GM18861 (cell line): Measurements from ENCODE around the gene SSBP4.

Source experiments
- ATAC-seq: cut with Tn5 transposase; IDR thresholded peaks from one replicate; pipeline ENCODE4 v1.9.1; 2021; ENCODE audit not compliant: unreplicated experiment

SSBP4 gene

DNA sequence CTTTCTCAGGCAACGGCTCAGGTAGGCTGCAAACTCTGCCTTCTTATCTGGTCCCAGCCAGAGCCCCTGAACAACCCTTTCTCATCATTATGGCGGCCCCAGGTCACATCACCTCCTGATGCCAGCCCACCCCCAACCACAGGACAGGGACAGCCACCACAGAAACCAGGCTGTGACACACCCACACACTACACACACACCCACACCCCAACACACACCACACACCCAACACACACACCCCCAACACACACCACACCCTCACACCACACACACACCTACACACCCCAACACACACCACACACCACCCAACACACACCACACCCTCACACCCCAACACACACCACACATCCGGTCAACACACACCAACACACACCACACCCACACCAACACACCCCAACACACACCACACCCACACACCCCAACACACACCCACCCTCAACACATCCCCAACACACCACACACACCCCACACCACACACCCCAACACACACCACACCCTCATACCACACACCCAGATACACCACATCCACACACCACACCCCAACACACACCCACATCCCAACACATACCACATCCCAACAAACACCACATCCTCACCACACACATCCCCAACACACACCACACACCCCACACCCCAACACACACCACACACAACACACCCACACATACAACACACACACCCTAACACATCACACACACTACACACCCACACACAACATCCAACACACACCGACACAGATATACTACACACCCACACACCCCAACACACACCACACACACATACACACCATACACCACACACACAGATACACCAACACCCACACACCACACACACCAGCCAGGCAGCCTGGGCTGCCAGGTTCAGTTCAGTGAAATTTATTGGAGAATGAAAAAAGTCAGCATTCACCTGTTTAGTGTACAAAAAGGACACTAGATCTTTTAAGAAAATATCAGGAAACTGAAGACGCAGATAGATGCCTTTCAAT is 22.9 kb downstream of the SSBP4 start:
- ATAC-seq = no peak

DNA sequence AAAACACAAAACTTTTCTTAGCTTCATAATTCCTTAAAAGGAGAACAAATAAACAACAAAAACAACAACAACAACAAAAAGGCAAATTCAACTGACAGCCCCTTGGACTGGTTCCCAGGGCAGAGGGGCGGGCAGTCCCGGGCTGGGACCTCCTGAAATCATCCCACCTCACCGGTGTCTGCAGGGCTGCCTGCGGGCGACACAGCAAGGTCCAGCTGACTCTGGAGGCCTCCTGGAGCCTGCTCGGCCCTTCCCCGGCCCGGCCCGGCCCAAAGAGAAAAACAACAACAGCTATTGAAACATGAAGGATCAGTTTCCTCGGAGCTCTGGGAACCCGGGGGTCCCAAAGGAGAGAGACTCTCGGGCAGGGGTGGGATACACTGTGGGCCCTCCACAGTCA is 23.7 kb downstream of the SSBP4 start:
- no peak for ATAC-seq

DNA sequence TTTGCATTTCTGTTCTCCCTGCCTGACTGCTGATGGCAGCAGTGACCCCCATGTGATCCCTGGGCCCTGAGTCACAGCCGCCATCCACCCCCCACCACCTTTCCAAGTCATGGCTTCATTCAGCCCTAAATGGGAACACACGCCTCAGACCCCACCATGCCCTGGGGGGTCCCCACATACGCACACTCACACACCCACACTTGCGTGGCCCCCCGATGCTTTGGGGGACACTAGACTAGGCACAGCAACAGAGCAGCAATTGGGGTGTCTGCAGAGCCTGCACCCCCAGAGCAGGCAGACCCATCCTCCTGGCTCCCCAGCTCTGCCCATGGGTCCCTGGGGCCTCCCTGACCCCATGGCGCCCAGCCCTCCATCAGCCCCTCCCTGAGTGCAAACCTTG is 24.2 kb downstream of the SSBP4 start:
- no peak for ATAC-seq

DNA sequence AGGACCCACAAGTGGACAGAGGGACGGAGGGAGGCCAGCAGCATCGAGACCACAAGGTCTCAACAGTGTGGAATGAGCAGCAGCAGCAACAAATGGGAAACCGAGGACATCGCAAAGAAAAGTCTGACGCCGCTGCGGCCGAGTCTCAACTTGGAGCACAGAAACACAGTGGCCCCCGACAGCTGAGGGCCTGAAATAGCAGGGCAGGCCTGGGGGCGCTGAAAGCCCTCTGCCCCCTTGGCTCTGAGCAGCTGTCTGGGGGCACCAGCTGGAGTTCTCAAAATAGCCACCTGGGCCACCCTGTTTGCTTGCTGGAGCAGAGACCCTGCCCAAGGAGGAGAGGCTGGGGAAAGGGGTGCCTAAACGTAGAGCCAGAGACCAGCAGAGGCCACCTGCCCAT is 24.6 kb downstream of the SSBP4 start:
- no peak for ATAC-seq

DNA sequence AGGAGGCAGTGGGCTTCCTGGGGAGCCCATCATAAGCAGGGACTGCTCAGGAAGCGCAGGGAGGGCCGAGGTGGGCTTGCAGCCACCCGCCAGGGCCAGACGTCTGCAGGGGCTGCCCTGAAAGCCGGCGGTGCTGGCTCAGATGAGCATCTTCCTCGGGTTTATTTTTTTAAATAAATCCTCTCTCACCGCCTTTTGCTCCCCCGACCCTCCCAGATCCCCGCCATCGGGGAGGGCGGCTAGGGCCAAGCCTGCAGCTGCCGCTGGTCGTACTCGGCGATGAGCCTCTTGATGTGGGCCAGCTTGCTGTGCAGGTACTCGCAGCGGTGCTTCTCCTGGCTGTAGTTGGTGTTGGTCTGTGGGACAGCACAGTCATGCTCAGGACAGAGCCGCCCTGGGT is 25.3 kb downstream of the SSBP4 start:
- no peak for ATAC-seq

DNA sequence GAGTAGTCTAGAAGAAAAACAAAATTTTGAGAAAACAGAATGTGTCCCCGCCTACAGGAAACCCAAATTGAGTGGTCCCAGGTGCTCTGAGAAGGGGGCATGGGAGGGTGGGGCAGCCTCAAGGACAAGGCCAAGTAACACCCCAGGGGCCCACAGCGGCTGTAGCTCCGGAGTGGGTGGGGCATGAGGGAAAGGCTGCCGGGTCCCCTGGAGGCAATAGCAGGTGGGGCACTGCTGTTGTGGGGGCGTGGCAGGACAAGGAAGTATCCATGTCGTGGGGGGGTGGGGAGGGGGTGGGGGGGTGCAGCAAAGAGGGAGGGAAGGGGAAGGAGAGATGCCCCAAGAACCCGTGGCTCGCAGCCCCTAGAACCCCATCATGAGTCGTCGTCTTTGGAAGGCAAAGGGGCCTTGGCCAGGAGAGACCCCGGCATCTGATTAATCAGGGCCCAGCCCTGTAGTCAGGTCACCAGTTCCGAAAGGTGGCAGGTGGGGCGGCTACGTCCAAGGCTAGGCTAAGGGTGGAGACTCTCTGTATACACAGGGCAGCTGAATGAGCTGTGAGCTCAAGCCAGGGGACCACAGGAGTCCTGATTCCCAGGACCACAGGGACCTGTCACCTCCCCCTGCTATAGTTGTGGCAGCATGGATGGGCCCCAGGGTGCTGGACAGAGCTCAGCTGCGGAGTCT is 26.2 kb downstream of the SSBP4 start:
- ATAC-seq = no peak

DNA sequence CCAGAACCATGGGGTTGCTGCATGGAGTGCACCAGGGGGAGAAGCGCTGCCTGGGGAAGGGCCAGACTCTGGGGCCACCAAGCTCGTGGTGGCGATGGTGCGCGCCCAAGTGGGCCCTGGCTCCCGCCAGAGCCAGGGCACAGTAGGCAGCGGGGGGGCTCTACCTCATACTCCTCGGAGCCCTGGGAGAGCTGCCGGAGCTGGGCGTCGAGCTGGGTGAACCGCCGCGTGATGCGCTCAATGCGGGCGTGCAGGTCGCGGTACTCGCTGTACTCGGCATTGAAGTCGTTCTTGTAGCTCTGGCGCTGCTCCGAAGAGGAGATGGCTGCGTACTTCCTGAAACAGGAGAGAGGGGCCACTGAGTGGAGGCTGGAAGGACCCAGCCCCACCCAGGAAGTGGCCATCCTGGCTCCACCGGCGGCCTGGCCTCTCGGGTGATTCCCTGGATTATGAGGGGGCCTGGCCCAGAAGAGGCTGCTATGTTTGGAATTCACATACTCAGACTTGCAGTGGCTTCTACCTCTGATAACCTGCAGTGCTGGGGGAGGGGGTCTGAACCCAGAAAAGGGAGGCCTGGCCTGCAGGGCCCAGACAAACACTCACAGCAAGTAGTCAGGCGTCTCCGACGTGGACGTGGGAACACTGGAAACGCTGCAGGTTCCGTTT is 27.1 kb downstream of the SSBP4 start:
- no peak for ATAC-seq

DNA sequence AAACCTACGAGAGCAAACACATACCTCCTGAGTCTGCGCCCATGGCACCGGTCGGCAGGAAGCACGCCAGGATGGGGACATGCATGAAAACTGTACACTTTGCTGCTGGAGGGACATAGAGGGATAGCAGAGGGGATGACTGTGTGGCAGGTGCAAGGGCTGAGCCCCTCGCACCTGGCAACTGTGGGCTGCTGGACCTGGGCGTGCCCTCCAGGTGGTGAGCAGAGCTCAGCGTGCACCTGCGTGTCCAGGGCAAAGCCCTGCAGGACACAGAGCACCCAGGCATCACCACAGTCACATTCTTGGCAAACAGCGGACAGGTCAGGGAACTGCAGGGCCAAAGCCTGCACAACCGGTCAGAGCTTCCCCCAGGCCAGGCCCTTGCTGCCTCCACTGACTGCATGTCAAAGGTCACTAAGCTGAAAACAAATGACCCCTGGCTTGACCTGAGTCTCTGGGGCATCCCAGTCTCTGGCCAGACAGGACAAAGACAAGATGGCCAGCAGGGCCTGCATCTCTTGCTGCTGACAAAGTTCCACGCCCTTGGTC is 27.7 kb downstream of the SSBP4 start:
- no peak for ATAC-seq

DNA sequence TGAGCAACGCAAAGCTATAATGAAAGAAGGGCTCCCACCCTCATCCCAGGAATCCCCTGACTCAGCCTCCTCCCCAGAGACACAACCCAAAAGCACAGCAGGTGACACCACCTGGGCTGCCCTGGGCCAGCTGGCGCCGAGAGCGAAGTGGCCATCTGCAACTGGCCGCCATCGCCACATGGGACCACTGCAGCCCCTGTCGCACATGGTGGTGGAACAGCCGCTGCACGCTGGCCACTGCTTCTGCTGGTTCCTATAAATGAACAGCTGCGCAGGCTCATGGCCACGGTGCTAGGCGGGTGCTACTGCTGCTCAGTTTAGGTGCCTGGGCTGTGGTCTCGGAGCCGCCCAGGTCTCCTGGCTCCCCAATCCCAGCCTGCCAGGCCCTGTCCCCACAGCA is 30.4 kb downstream of the SSBP4 start:
- ATAC-seq = no peak

DNA sequence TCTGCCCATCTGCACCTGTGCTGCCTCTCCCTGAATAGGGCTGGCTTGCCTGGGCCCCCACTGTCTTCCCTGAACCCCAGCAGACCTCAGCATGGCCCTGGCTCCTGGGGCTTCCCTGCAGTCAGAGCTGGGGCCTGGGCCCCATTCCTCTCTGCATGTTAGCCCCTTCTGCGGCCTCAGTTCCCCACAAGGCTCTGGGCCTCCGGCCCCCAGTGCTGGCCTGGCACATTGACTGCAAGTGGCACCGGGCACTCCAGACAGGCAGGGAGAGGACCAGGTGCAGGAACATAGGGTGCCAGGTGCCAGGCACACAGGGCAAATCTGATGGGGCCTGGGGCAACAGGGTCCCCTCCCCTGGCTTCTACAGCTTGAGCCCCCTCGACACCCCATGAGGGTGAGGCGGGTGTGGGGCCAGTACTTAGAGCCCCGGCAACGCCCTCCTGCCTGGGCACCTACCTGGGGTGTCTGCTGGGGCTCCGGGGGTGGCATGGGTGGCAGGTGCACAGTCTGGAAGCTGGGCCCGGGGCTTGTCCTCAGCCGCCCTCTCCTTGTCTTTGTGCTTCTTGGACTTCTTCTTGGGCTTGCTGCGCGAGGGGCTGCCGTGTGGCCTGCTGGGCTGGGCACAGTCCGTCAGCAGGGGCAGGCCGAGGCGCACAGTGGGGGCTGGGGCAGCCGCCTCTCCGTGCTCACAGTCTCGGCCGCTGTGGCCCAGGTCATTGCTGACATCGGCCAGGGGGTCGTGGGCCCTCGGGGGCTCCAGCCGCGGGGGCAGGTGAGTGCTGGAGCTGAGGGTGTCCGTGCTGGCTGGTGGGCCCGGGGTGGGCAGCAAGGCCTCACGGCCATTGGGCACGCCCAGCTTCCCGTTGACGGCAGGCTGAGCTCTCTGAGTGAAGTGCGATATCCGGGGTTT is 31.1 kb downstream of the SSBP4 start:
- no peak for ATAC-seq

DNA sequence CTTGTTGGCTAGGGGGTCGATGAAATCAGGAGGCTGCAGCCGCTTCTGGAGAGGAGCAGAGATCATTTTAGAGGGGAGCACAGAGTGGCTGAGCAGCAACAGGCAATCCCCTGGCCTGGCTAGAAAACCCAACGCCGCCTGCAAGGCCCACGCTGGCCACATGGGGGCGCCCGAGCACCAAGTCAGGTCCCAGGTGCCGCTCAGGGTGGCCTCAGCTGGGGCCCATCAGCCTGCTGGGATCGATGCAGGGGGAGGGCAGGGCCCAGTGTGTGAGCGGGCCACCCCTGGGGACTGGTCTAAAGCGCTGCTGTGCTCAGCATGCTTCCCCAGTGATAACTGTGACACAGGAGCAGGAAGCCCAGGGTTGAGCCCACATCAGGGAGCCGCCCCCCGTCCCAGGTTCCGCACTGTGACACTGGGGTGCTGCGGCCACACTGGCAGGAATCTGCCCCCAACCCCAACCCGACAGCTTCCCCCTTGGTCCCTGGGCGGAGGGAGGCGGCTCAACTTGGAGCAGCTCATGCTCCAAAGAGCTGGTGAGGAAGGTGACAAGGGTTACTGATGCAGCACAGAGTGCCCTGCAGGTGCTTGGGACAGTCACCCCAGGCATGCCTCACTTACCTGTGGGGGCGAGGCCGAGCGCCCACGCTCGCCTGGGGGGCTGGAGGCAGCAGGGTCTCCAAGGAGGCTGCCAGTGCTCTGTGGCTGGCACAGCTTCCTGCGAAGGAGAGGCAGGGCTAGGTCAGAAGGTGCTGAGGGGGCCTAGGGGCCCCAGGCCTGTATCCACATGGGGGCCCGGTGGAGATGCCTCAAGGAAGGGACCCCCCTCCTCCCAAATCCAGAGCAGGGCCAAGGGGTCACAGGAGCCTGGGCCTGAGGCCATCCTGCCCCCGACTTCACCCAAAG is 32.0 kb downstream of the SSBP4 start:
- no peak for ATAC-seq

DNA sequence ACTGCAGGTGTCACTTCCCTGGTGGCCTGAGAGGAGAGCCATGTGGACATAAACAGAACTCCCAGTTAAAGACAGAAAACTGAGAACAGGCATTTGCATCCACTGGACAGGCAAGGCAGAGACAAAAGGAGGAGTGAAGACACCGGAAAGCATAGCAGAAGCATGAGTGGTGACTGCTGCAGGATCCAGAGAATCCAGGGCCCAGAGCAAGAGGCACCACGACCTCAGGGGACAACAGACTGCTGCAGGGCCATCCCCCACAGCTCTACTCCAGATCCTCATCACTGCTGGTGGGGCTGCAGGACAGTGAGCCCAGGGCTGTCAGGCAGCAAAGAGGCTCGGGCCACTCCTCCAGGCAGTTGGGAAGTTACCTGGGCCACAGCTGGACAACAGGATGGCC is 33.2 kb downstream of the SSBP4 start:
- no peak for ATAC-seq

DNA sequence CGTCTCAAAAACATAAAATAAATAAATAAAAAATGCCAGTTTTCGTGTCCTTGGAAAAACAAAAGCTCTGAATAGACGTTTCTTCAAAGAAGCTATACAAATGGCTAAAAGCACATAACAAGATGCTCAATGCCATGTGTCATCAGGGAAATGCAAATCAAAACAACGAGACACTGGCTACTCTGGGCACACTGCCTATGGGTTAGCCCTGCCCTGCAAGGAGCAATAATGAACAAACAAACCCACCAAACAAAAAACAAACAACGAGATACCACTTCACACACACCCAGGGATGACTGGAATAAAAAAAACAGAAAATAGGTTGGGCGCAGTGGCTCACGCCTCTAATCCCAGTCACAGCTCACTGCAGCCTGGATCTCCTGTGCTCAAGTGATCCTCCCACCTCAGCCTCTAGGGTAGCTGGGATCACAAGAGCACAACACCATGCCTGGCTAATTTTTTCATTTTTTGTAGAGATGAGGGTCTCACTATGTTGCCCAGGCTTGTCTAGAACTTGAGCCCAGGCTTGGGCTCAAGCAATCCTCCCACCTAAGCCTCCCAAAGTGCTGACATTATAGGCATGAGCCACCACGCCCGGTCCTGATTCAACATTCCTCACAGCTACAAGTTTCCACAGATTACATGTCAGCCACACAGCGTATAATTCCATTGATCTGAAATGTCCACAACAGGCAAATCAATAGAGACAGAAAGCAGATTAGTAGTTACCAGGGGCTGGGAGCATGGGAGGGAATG is 34.2 kb downstream of the SSBP4 start:
- ATAC-seq = no peak

DNA sequence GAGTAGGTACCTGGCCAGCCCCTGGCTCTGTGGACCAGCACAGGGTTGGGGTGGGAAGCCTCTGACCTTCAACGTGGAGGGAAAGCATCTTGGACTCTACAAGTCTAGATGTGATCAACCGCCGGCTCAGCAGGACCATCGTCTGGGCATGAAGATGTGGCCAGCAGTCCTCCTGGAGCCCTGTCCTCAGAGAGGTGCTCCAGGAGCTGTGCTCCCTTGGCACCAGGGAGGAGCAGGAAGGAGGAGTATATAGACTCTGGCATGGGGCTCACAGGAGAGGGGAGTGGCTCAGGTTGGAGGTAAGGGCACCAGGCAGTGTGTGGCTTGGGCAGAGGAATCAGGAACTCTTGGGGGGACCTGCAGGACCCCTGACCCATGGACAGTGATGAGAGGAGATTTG is 37.1 kb downstream of the SSBP4 start:
- ATAC-seq = no peak

DNA sequence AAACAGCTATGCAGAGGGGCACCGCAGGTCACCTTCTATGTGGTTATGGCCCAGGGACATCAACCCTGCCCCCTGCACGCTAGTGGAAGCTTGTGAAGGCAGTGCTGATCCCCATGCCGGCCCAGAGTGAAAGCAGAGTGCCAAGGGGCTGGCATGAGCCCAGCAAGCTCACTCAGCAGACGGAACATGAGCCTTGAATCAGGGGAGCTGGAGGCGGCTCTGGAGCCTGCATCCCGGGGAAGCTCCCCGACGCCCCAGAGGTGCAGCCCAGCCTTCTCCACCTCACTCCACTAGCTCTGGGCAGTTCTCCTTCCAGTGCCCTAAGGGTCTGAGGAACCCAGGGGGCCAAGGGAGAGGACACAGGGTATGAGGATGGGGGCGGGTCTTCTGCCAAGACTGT is 37.8 kb downstream of the SSBP4 start:
- ATAC-seq = no peak

DNA sequence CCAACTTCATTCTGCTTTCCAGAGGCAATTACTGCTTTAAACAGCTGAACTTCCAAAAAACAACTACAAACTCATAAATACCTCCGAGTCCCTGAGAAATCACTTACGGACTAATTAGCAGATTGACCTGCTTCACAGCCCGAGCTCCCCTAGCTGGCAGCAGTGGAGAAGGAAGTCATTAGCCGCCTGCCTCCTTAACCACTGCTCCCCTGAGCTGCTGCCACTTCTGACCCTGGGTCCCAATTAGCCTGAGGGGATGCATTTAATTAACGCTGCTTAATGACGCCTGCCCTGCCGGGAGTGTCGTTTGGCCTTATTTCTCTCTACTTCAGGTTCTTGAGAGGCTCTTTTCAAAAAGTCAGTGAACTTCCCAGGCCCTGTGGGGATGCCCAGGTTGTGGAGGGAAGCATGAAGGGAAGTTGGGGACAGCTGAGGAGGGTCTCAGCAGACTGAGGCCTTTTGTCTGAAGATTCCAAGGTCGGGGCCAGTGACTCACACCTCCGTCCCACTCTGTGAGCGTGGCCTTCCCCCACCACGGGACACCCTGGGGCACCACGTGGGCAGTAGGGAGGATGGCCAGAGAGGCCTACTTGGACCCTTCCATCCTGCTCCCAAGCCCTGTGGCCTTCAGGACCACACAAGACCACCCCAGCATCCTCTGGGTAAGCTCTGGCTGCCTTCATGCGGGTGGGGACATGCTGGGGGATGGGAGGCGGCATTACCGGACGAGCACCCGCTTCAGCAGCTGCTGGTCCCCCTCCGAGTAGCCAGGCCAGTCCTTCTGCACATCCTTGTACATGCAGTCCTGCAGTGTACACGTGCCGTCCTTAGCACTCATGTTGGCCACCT is 38.5 kb downstream of the SSBP4 start:
- ATAC-seq = no peak

DNA sequence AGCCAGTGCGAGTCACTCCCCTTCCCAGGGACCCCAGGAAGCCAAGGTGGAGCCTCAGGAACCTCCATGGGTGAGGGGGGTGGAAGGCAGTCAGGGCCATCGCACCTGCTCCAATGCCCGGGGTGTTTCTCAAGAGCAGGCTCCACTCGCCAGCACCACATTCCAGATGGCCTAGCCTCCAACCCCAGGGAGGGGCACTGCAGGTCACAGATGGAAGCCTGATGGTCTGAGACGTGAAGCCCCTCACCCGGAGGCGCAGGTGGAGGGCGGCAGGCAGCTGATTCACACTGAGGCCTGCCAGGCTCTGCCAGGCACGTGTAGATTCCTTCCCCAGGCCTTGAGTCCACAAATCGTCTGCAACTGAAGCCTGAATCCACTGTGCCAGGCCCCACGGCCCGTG is 41.7 kb downstream of the SSBP4 start:
- ATAC-seq = no peak

DNA sequence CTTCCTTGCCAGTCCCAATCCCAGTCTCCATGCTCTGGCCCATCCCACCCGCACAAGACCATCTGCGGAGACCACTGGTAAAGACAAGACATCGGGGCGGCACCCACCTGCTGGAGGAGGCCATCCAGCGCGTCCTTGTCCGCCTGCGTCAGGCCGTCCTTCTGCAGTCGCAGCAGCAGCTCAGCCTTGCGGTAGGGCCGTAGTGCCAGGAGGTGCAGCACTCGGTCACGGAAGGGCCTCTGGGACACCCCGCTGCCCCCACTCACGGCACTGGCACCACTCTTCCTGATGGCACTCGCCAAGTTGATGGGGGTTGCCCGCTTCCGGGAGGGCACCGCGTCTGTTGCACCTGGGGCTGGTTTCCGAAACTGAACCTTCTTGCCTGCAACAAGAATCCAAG is 42.3 kb downstream of the SSBP4 start:
- ATAC-seq = no peak
